GM19099 (cell line): Measurements from ENCODE around the gene PCSK5.

Experiments used
- POLR2A ChIP-seq: IDR thresholded peaks from 3 replicates; pipeline ENCODE4 v1.6.1; 2011; ENCODE audit warnings: low read depth; ENCODE audit not compliant: insufficient read length; ENCODE audit errors: extremely low read depth

The PCSK5 gene

DNA sequence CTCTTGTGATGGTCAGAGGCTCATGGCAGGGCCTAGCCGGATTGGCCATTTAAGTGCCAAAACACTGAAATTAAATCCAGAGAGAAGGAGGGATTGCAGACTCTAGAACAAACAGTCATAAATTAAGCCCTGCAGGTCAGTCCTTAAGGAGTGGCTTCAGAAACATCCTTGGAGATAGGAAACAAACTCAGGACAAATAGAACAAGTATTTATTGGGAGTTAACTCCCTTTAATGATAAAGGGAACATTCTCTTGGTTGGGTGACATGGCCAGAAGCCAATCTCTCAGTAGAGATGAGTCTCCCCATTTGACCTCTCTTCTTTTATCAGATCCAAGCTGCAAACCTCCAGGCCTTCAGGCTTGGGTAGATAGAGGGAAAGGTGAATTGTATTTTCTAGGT is 17.4 kb downstream of the PCSK5 start:
- TF ChIP-seq POLR2A: no peak

- no peak for TF ChIP-seq POLR2A
Observed at GRCh38 chr9:75909776-75910175, 19.3 kb downstream of the PCSK5 start.

GRCh38 chr9:75910731-75911130 is 20.3 kb downstream of the PCSK5 start:
- TF ChIP-seq POLR2A: no peak

GRCh38 chr9:75911390-75911789 is 20.9 kb downstream of the PCSK5 start:
- TF ChIP-seq POLR2A: no peak

DNA sequence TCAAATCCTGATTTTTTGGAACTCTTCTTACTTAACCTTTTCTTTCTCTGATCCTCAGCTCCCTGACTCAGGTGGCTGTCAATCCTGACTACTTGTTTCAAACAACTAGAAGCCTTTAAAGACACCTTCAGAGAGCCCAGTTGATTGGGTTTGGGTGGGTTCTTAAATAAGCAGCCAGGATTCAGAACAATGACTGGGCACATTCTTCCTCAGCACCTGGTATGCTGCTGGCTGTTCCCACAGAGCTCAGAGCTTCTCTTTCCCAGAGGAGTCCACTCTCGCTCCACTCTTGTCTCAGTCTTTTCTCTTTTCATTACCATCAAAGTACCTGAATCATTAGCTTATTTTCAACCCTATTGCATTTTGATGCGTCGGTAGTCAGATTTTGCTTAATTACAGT is 22.5 kb downstream of the PCSK5 start:
- TF ChIP-seq POLR2A: no peak

DNA sequence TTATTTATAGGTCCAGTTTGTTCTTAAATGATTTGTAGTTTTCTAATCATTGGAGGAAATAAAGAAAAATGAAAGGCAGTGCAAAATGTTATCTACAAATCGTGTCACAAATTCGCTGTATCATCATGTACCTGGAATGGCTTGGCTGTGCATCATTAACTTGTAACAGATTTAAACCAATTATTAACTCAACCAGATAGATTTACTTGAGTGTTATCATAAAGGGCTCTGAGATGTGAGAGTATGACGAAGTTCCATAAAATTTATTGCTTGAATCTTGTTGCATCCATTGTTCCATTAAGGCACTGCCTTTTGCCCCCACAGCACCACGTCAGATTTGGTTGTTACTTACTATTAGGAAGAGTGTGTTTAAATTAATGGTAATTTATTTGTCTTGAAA is 23.5 kb downstream of the PCSK5 start:
- TF ChIP-seq POLR2A: no peak

- no peak for TF ChIP-seq POLR2A
Observed at GRCh38 chr9:75914883-75915452, 24.5 kb downstream of the PCSK5 start.

DNA sequence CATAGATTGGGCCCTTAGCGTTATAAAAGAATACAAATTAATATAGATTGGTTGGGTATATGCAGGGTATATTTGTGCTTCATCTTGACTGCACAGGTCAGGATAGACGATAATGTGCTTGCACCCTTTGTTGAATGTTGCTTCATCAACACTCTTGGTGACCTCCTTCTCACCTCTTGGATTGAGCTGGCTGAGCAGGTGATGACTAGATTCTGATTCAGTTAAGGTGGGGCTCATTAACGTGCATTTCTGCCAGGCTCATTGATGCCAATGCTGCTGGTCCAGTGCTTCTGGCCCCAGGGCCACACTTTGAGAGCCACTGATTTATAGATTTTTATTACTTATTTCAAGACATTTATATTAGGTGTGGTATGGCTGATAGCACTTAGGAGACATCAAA is 27.7 kb downstream of the PCSK5 start:
- no peak for TF ChIP-seq POLR2A

DNA sequence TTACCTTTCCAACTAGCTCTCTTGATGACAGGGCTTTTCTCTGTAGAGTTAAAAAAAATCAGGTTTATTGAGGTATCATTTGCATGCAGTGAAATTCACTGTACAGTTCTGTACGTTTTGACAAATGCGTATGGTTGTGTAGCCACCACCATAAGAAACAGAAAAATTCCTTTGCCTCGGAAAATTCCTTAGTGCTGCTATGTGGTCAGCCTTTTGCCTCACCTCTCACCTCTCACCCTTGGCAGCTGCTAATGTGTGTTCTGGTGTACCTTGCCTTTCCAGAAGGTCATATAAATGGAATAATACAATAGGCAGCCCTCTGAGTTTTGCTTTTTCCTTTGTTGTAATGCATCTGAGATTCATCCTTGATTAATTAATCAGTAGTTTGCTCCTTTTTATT is 28.4 kb downstream of the PCSK5 start:
- TF ChIP-seq POLR2A: no peak

GRCh38 chr9:75921391-75922127 is 31.1 kb downstream of the PCSK5 start:
- no peak for TF ChIP-seq POLR2A

- TF ChIP-seq POLR2A: no peak
Observed at GRCh38 chr9:75926385-75926784, 35.9 kb downstream of the PCSK5 start.

- TF ChIP-seq POLR2A: no peak
Observed at GRCh38 chr9:75927356-75927755, 36.9 kb downstream of the PCSK5 start.

DNA sequence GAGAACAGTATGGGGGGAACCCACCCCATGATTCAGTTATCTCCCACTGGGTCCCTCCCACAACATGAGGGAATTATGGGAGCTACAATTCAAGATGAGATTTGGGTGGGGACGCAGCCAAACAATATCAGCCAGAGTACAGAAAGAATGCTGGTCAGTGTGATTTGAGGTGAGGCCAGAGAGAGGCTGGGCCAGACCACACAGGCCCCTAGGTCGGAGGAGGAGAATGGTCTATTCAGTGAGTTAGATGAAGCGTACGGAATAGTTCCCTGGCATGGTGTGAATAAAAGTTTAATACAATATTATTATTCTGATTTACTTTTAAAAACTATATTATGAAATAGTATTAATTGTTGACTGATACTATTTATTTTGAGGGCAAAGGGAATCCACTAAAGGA is 39.7 kb downstream of the PCSK5 start:
- TF ChIP-seq POLR2A: no peak

GRCh38 chr9:75930730-75931321 is 40.4 kb downstream of the PCSK5 start:
- no peak for TF ChIP-seq POLR2A

DNA sequence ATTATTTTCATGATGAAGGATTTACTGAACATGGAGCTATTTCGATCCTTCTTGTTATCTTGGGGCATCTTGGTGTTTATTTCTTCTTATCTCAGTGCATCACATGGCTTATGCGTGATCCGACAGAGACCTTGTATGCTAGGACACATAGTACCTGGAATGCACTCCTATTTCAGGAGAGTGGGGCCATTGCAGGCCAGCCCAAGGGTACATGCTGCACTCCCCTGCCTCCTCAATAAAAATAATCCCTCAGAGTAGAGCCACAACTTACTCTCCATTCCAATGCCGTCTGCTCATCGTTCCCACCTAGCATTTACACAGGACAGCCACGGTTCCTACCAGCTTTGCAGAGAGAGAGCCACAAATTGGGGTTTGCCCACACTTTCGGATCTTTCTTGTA is 43.5 kb downstream of the PCSK5 start:
- no peak for TF ChIP-seq POLR2A

- TF ChIP-seq POLR2A: no peak
Observed at GRCh38 chr9:75935591-75935990, 45.1 kb downstream of the PCSK5 start.

DNA sequence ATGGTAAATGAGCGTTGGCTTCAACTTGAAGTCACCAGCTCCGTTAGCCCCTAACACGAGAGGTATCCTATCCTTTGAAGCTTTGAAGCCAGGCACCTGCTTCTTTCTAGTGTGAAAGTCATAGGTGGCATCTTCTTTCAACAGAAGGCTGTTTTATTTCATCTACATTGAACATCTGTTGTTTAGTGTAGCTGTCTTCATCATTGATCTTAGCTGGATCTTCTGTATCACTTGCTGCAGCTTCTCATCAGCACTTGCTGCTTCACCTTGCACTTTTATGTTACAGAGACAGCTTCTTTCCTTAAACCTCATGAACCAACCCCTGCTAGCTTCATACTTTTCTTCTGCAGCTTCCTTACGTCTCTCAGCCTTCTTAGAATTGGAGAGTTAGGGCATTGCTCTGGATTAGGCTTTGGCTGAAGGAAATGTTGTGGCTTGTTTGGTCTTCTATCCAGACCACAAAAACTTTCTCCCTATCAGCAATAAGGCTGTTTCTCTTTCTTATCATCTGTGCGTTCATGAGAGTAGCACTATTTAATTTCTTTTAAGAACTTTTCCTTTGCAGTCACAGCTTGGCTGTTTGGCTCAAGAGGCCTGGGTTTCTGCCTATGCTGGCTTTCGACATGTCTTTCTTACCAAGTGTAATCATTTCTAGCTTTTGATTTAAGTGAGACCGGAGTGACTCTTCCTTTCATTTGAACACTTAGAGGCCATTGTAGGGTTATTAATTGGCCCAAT is 47.2 kb downstream of the PCSK5 start:
- TF ChIP-seq POLR2A: no peak

- TF ChIP-seq POLR2A: no peak
Observed at GRCh38 chr9:75938946-75939345, 48.5 kb downstream of the PCSK5 start.
